Endodermal cell (in vitro differentiated cells): ENCODE data around the gene MAPK14. TPM values are rescaled to one million over a fixed set of nuclear protein-coding genes. Genes with fewer than 3 reads are reported as not detected.
"Not testable (repeated sequence)": the region's sequence is repeated elsewhere in the genome, so short reads cannot be mapped to it uniquely, and the experiment has no call there.

ENCODE experiments used
- DNase-seq: peaks from one replicate; pipeline ENCODE4 v3.0.0-alpha.2; 2017
- H3K27ac ChIP-seq: 2 replicates; pipeline ENCODE4 v1.5.1; 2013; ENCODE audit warnings: mild to moderate bottlenecking, low read depth, low read length, moderate library complexity
- H3K27me3 ChIP-seq: 2 replicates; pipeline ENCODE4 v1.6.1; 2013; ENCODE audit warnings: mild to moderate bottlenecking, low read length, moderate library complexity; ENCODE audit not compliant: insufficient read depth, control insufficient read depth, poor library complexity, severe bottlenecking
- H3K36me3 ChIP-seq: 2 replicates; pipeline ENCODE4 v1.7.0; 2013; ENCODE audit warnings: mild to moderate bottlenecking, low read length, moderate library complexity; ENCODE audit not compliant: control insufficient read depth, insufficient read depth
- H3K4me1 ChIP-seq: one replicate; pipeline ENCODE4 v1.7.0; 2013; ENCODE audit warnings: low read length; ENCODE audit not compliant: control insufficient read depth, insufficient read depth
- H3K4me3 ChIP-seq: 2 replicates; pipeline ENCODE4 v1.5.1; 2013; ENCODE audit warnings: mild to moderate bottlenecking, low read length, moderate library complexity
- H3K9ac ChIP-seq: 2 replicates; pipeline ENCODE4 v1.6.1; 2013; ENCODE audit warnings: mild to moderate bottlenecking, low read length, moderate library complexity; ENCODE audit not compliant: poor library complexity, severe bottlenecking; ENCODE audit errors: extremely low read depth
- H3K9me3 ChIP-seq: 2 replicates; pipeline ENCODE4 v1.6.1; 2013; ENCODE audit warnings: mild to moderate bottlenecking, low read length, moderate library complexity; ENCODE audit not compliant: control insufficient read depth
- H3K27ac Mint-ChIP-seq: 2 replicates; pipeline ENCODE4 v1.8.0; 2020; ENCODE audit warnings: mixed read lengths
- H3K27me3 Mint-ChIP-seq: 2 replicates; pipeline ENCODE4 v1.8.0; 2021; ENCODE audit warnings: mild to moderate bottlenecking, mixed read lengths; ENCODE audit not compliant: insufficient read depth
- H3K36me3 Mint-ChIP-seq: 2 replicates; pipeline ENCODE4 v1.8.0; 2020; ENCODE audit warnings: low read depth, mixed read lengths
- H3K4me1 Mint-ChIP-seq: 2 replicates; pipeline ENCODE4 v1.8.0; 2020; ENCODE audit warnings: mixed read lengths
- H3K4me3 Mint-ChIP-seq: 2 replicates; pipeline ENCODE4 v1.8.0; 2020; ENCODE audit warnings: mild to moderate bottlenecking, moderate library complexity, mixed read lengths
- H3K9me3 Mint-ChIP-seq: 2 replicates; pipeline ENCODE4 v1.8.0; 2020; ENCODE audit warnings: mild to moderate bottlenecking, mixed read lengths
- WGBS, 2 experiments: methylation state at CpG; one replicate each; pipeline versions ENCODE4 v1.1.5 to v1.1.7; 2013; ENCODE audit warnings: missing lambda C conversion rate in 2 of 2, mixed read lengths in 1 of 2; ENCODE audit not compliant: insufficient coverage in 1 of 2, insufficient read length in 1 of 2; 5-methylcytosine and 5-hydroxymethylcytosine counted together
- total RNA-seq, 2 donors: library from RNA; stranded (reverse); fragmentation: NEBNext Ultra II Directional in 1 of 2; extraction: Animal tissue kit (Norgen Biotek cat#: 25700) in 1 of 2; gene quantifications; 2 replicates in 1 of 2; 3 replicates in 1 of 2; pipeline ENCODE4 v1.2.1, GENCODE V29; 2021
- TF ChIP-seq, protein P1 (sequence below): fragments of 200-600 bp; sonication (generic); conservative IDR thresholded peaks from 2 replicates; pipeline ENCODE4 v1.5.0; 2021; ENCODE audit warnings: antibody characterized with exemption, mild to moderate bottlenecking

The MAPK14 gene
- total RNA-seq, 2 donors from 2014 or later = 36.4 to 40.6 TPM

GRCh38 chr6:36127462-36128016 is 99.9 kb downstream of the MAPK14 start:
- no peak overlapping the region for H3K27ac Mint-ChIP-seq

GRCh38 chr6:36128073-36128472 is 100.5 kb downstream of the MAPK14 start:
- Histone ChIP-seq H3K4me1 (peaks cover 21% of the 10 kb centered on the region), H3K27me3 (peaks cover 17% of the 10 kb centered on the region), H3K9me3 (no peaks in the 10 kb centered on the region), H3K36me3 (no peaks in the 10 kb centered on the region), H3K9ac (no peak overlapping the region), H3K27ac (no peak overlapping the region), H3K4me3 (no peak overlapping the region)
- 95 to 100% methylated on average over 1 to 5 of the region's 5 CpGs for WGBS, 2 experiments
- Mint-ChIP-seq H3K9me3 (no peaks in the 10 kb centered on the region), H3K4me1 (peaks cover 15% of the 10 kb centered on the region), H3K27ac (no peak overlapping the region), H3K4me3 (no peak overlapping the region), H3K36me3 (no peaks in the 10 kb centered on the region), H3K27me3 (peaks cover 19% of the 10 kb centered on the region)
- no peak for DNase-seq
- TF ChIP-seq, protein P1, sequence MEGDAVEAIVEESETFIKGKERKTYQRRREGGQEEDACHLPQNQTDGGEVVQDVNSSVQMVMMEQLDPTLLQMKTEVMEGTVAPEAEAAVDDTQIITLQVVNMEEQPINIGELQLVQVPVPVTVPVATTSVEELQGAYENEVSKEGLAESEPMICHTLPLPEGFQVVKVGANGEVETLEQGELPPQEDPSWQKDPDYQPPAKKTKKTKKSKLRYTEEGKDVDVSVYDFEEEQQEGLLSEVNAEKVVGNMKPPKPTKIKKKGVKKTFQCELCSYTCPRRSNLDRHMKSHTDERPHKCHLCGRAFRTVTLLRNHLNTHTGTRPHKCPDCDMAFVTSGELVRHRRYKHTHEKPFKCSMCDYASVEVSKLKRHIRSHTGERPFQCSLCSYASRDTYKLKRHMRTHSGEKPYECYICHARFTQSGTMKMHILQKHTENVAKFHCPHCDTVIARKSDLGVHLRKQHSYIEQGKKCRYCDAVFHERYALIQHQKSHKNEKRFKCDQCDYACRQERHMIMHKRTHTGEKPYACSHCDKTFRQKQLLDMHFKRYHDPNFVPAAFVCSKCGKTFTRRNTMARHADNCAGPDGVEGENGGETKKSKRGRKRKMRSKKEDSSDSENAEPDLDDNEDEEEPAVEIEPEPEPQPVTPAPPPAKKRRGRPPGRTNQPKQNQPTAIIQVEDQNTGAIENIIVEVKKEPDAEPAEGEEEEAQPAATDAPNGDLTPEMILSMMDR = no peak

More at GRCh38 chr6:36127462-36128016, 99.9 kb downstream of the MAPK14 start:
- Mint-ChIP-seq H3K4me1 (peaks cover 14% of the 10 kb centered on the region), H3K36me3 (no peaks in the 10 kb centered on the region), H3K27me3 (peaks cover 19% of the 10 kb centered on the region), H3K4me3 (no peak overlapping the region), H3K9me3 (no peaks in the 10 kb centered on the region)
- H3K9ac ChIP-seq = no peak overlapping the region
- H3K4me3 ChIP-seq = no peak overlapping the region
- WGBS, 2 experiments = 80 to 90% methylated on average over 7 to 8 of the region's 8 CpGs
- no peaks in the 10 kb centered on the region for H3K36me3 ChIP-seq
- H3K9me3 ChIP-seq = no peaks in the 10 kb centered on the region
- peaks cover 16% of the 10 kb centered on the region for H3K4me1 ChIP-seq
- DNase-seq = no peak
- peaks cover 17% of the 10 kb centered on the region for H3K27me3 ChIP-seq
- TF ChIP-seq, protein P1 = no peak
- H3K27ac ChIP-seq = no peak overlapping the region

GRCh38 chr6:36128793-36129192 is 101.2 kb downstream of the MAPK14 start:
- DNase-seq = no peak
- Mint-ChIP-seq H3K4me1 (peaks cover 20% of the 10 kb centered on the region), H3K4me3 (no peak overlapping the region), H3K27me3 (peaks cover 19% of the 10 kb centered on the region), H3K9me3 (no peaks in the 10 kb centered on the region), H3K27ac (no peak overlapping the region), H3K36me3 (peaks cover 1% of the 10 kb centered on the region)
- Histone ChIP-seq H3K9ac (no peak overlapping the region), H3K4me1 (peaks cover 23% of the 10 kb centered on the region), H3K27me3 (peaks cover 17% of the 10 kb centered on the region), H3K36me3 (no peaks in the 10 kb centered on the region), H3K27ac (no peak overlapping the region), H3K4me3 (no peak overlapping the region), H3K9me3 (no peaks in the 10 kb centered on the region)
- WGBS, 2 experiments = 81 to 90% methylated on average over 3 of the region's 3 CpGs
- TF ChIP-seq, protein P1 = no peak

- not testable (repeated sequence) for H3K9me3 ChIP-seq, H3K9ac ChIP-seq, H3K4me3 ChIP-seq, H3K27ac Mint-ChIP-seq, H3K36me3 ChIP-seq, DNase-seq, H3K27ac ChIP-seq, H3K36me3 Mint-ChIP-seq, H3K9me3 Mint-ChIP-seq
- Histone ChIP-seq H3K27me3 (peaks cover 17% of the 10 kb centered on the region), H3K4me1 (peaks cover 23% of the 10 kb centered on the region)
- Mint-ChIP-seq H3K27me3 (peaks cover 19% of the 10 kb centered on the region), H3K4me3 (peak overlapping the region; percentile 58), H3K4me1 (peaks cover 22% of the 10 kb centered on the region)
- 95 to 100% methylated on average over 6 to 15 of the region's 16 CpGs for WGBS, 2 experiments
Observed at GRCh38 chr6:36129334-36129733, 101.7 kb downstream of the MAPK14 start.
